Mesenchymal stem cell (in vitro differentiated cells and primary cell): ENCODE data around the gene UVSSA.

Source experiments
- DNase-seq: peaks from one replicate; pipeline ENCODE4 v3.0.0-alpha.2; 2013
- H2AFZ ChIP-seq: one replicate; pipeline ENCODE4 v1.6.1; 2013; ENCODE audit warnings: low read depth, mild to moderate bottlenecking, control low read depth, inconsistent platforms, low read length, moderate library complexity
- H2AK5ac ChIP-seq: 2 replicates; pipeline ENCODE4 v1.6.1; 2013; ENCODE audit warnings: low read length, moderate library complexity, mild to moderate bottlenecking, inconsistent platforms; ENCODE audit not compliant: severe bottlenecking
- H2BK120ac ChIP-seq: one replicate; pipeline ENCODE4 v1.6.1; 2013; ENCODE audit warnings: low read depth, mild to moderate bottlenecking, inconsistent platforms, low read length, moderate library complexity
- H2BK12ac ChIP-seq, 2 experiments: one replicate each; pipeline ENCODE4 v1.6.1; 2013; ENCODE audit warnings: inconsistent platforms in 2 of 2, low read length in 2 of 2, mild to moderate bottlenecking in 2 of 2, moderate library complexity in 2 of 2, control low read depth in 1 of 2
- H2BK15ac ChIP-seq: one replicate; pipeline ENCODE4 v1.6.1; 2013; ENCODE audit warnings: mild to moderate bottlenecking, low read depth, inconsistent platforms; ENCODE audit not compliant: poor library complexity, severe bottlenecking
- H2BK5ac ChIP-seq: 2 replicates; pipeline ENCODE4 v1.6.1; 2013; ENCODE audit warnings: low read depth, mild to moderate bottlenecking, low read length, control low read depth, inconsistent platforms; ENCODE audit not compliant: poor library complexity, severe bottlenecking
- H3K14ac ChIP-seq, 2 experiments: one replicate each; pipeline ENCODE4 v1.6.1; 2013; ENCODE audit warnings: inconsistent platforms in 2 of 2, low read length in 2 of 2, control low read depth in 1 of 2, mild to moderate bottlenecking in 1 of 2, moderate library complexity in 1 of 2
- H3K18ac ChIP-seq, 2 experiments: one replicate each; pipeline ENCODE4 v1.6.1; 2013; ENCODE audit warnings: inconsistent platforms in 2 of 2, low read length in 2 of 2, control low read depth in 1 of 2, low read depth in 1 of 2, mild to moderate bottlenecking in 1 of 2
- H3K23ac ChIP-seq, 2 experiments: one replicate each; pipeline ENCODE4 v1.6.1; 2013; ENCODE audit warnings: inconsistent platforms in 2 of 2, low read length in 2 of 2, mild to moderate bottlenecking in 2 of 2, moderate library complexity in 2 of 2, control low read depth in 1 of 2
- H3K27ac ChIP-seq: 2 replicates; pipeline ENCODE4 v1.5.1; 2013; ENCODE audit warnings: mild to moderate bottlenecking, moderate library complexity, low read length, control low read depth, inconsistent platforms; ENCODE audit not compliant: poor library complexity, severe bottlenecking
- H3K27me3 ChIP-seq, 2 experiments: 2 replicates each; pipeline versions ENCODE4 v1.6.1 to v1.7.0; 2013; ENCODE audit warnings: low read length in 2 of 2, mild to moderate bottlenecking in 2 of 2, moderate library complexity in 2 of 2, control low read depth in 1 of 2, inconsistent platforms in 1 of 2; ENCODE audit not compliant: control insufficient read depth in 1 of 2, insufficient read depth in 1 of 2
- H3K36me3 ChIP-seq, 2 experiments: 2 replicates each; pipeline versions ENCODE4 v1.6.1 to v1.7.0; 2013; ENCODE audit warnings: low read length in 2 of 2, control low read depth in 1 of 2, inconsistent platforms in 1 of 2, low read depth in 1 of 2, mild to moderate bottlenecking in 1 of 2; ENCODE audit not compliant: insufficient read depth in 2 of 2, control insufficient read depth in 1 of 2
- H3K4ac ChIP-seq, 2 experiments: one replicate each; pipeline ENCODE4 v1.6.1; 2013; ENCODE audit warnings: inconsistent platforms in 2 of 2, low read length in 2 of 2, mild to moderate bottlenecking in 2 of 2, moderate library complexity in 2 of 2, control low read depth in 1 of 2, low read depth in 1 of 2
- H3K4me1 ChIP-seq: 2 replicates; pipeline ENCODE4 v1.6.1; 2013; ENCODE audit warnings: low read depth, low read length, control low read depth; ENCODE audit not compliant: control insufficient read depth, insufficient read depth
- H3K4me2 ChIP-seq: 2 replicates; pipeline ENCODE4 v1.6.1; 2013; ENCODE audit warnings: low read length, mild to moderate bottlenecking, inconsistent platforms; ENCODE audit not compliant: poor library complexity, severe bottlenecking
- H3K4me3 ChIP-seq, 2 experiments: 2 replicates each; pipeline versions ENCODE4 v1.5.1 to v1.7.0; 2013; ENCODE audit warnings: low read length in 2 of 2, mild to moderate bottlenecking in 2 of 2, control low read depth in 1 of 2, low read depth in 1 of 2; ENCODE audit not compliant: insufficient read depth in 1 of 2
- H3K79me1 ChIP-seq: replicated peaks from 2 replicates; pipeline ENCODE4 v1.6.1; 2013; ENCODE audit warnings: mild to moderate bottlenecking, control low read depth, low read length, inconsistent platforms; ENCODE audit not compliant: poor library complexity, severe bottlenecking
- H3K9ac ChIP-seq: 2 replicates; pipeline ENCODE4 v1.7.0; 2013; ENCODE audit warnings: mild to moderate bottlenecking, low read length, moderate library complexity
- H3K9me3 ChIP-seq: 2 replicates; pipeline ENCODE4 v1.7.0; 2013; ENCODE audit warnings: mild to moderate bottlenecking, low read length; ENCODE audit not compliant: control insufficient read depth
- H4K8ac ChIP-seq: one replicate; pipeline ENCODE4 v1.6.1; 2013; ENCODE audit warnings: inconsistent platforms, mild to moderate bottlenecking, low read length, moderate library complexity
- H4K91ac ChIP-seq: one replicate; pipeline ENCODE4 v1.6.1; 2013; ENCODE audit warnings: mild to moderate bottlenecking, low read length, inconsistent platforms
- WGBS: methylation state at CpG from one replicate; pipeline ENCODE4 v1.1.7; 2013; ENCODE audit warnings: mixed read lengths; 5-methylcytosine and 5-hydroxymethylcytosine counted together

Gene UVSSA

DNA sequence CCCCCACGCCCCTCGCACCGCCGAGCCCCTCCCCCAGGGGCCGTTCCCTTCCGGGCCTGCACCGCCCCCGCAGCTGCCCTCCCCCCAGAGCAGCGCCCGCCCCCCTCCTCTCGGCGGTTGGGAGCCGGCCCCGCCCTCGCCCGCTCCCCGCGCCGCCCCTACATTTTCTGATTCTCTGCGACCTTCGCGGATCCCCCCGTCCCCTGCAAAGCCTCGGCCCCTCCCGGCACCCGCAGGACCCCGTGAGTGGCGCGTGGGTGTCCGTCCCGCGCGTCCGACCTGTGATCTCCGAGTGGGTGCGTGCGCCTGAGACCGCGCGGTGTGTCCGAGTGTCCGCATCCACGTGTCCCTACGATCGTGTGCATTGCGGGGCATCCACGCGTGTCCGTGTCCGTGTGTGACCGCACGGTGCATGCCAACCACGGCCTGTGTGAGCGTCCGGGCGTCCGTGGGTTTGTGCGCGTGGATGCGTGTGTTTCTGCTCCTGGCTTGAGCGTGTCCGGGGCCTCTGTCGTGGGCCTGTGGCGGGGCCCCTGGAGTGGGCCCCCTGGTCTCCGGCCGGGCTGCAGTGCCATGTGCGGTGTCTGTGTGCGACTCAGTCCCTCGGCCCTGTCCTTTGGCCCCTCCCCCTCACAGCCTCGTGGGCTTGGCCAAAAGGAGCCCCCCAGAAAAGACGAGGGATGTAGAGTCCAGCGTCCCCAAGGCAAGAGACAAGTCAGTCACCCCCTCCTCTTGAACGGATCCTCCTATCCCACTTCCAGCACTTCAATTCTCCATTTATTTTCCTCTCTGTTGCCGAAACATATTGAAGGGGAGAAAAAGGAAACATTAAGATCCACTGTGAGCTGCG, 68.0 kb downstream of the UVSSA start:
- H4K8ac ChIP-seq, result no peak overlapping the region
- no peak overlapping the region for H3K4me2 ChIP-seq
- no peak overlapping the region for H2BK15ac ChIP-seq
- H4K91ac ChIP-seq, result peak overlapping the region; percentile 27
- peaks cover 7% of the 10 kb centered on the region for H3K9me3 ChIP-seq
- H3K4me3 ChIP-seq, result no peak overlapping the region
- H2AK5ac ChIP-seq, result no peak overlapping the region
- peaks cover 0 to 3% of the 10 kb centered on the region in 2 experiments for H3K36me3 ChIP-seq
- H2BK120ac ChIP-seq, result no peak overlapping the region
- no peak overlapping the region for H3K27ac ChIP-seq
- no peak overlapping the region for H3K9ac ChIP-seq
- H3K18ac ChIP-seq, result no peak overlapping the region
- peaks cover 2% of the 10 kb centered on the region for H3K4me1 ChIP-seq
- H2BK12ac ChIP-seq, result no peak overlapping the region
- no peak overlapping the region for H2AFZ ChIP-seq
- WGBS, result 72% methylated on average over 65 of the region's 75 CpGs
- no peaks in the 10 kb centered on the region for H3K79me1 ChIP-seq
- no peak overlapping the region for H3K4ac ChIP-seq
- H3K27me3 ChIP-seq, result peaks cover 51 to 75% of the 10 kb centered on the region in 2 experiments
- H3K14ac ChIP-seq, result no peak overlapping the region
- no peak overlapping the region for H2BK5ac ChIP-seq
- no peak overlapping the region for H3K23ac ChIP-seq
- no peak for DNase-seq

DNA sequence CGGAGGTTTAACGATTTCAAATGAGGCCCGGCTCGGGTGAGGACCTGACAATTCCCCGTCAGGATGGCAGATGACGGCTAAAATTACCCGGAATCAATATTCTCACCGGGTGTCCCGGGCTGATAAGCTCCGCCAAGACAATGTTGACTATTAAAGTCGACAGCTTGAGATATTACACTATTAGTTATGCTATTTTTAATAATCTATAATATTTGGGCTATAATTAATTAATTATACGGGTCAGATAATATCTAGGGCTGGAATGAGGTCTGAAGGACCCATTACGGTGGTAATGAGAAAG, 68.6 kb downstream of the UVSSA start:
- Histone ChIP-seq H4K8ac (no peak overlapping the region), H3K36me3 (peaks cover 0 to 3% of the 10 kb centered on the region in 2 experiments), H3K14ac (no peak overlapping the region), H3K4me3 (no peak overlapping the region), H3K27ac (no peak overlapping the region), H2BK120ac (no peak overlapping the region), H2BK15ac (no peak overlapping the region), H3K23ac (no peak overlapping the region), H3K18ac (no peak overlapping the region), H3K4ac (no peak overlapping the region), H3K27me3 (peaks cover 49 to 70% of the 10 kb centered on the region in 2 experiments), H3K4me2 (no peak overlapping the region), H3K9ac (no peak overlapping the region), H3K79me1 (no peaks in the 10 kb centered on the region), H2AFZ (no peak overlapping the region), H2AK5ac (no peak overlapping the region), H2BK12ac (no peak overlapping the region), H3K4me1 (peaks cover 2% of the 10 kb centered on the region), H2BK5ac (no peak overlapping the region), H3K9me3 (peaks cover 7% of the 10 kb centered on the region), H4K91ac (no peak overlapping the region)
- DNase-seq, result no peak
- 81% methylated on average over 8 of the region's 13 CpGs for WGBS

DNA sequence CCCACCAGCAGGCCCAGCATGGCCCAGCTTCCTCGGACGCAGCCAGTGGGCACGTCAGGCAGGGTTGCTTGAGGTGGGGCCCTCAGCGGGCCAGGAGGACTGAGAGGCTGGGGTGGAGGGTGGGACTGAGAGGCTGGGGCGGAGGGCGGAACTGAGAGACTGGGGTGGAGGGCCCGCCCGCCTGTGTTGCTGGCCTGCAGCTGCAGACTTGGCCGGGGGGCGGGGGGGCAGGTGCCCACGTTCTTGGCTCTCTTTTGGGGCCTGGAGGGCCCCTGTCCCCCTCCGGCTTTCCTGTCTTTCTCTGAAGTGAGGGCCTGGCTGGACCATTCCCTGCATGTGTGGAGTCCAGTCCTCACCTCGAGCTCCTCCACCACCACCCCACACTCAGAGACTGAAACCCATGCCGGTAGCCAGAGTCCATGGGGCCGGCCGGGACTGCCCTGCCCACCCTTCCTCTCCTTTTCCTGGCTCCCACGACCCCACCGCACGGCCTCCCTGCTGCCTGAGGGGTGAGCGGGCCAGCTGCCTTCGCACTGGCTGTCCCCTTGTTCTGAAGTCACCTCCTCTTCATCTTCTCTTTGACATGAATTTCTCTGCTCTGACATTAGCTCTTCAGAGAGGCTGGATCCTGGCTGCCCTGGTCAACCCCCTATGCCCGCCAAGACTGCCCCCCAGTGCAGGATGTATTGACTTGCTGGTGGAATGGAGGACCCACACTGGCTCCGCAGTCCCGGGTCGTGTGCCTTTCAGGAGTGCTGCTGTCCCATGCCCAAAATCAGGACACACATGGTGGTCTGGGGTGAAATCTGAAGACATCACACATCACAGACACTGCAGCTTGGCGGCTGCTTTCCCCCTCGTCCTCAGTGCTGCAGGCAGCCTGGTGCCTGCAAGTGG, 69.3 kb downstream of the UVSSA start:
- H3K4me2 ChIP-seq, result no peak overlapping the region
- peak overlapping the region; percentile 39 for H4K91ac ChIP-seq
- no peak overlapping the region for H3K14ac ChIP-seq
- DNase-seq, result no peak
- H2AFZ ChIP-seq, result no peak overlapping the region
- H2BK120ac ChIP-seq, result no peak overlapping the region
- H3K27ac ChIP-seq, result no peak overlapping the region
- H3K9me3 ChIP-seq, result peaks cover 7% of the 10 kb centered on the region
- WGBS, result 77% methylated on average over 27 of the region's 27 CpGs
- H3K4me3 ChIP-seq, result no peak overlapping the region
- H3K36me3 ChIP-seq, result peaks cover 0 to 3% of the 10 kb centered on the region in 2 experiments
- peaks cover 42 to 69% of the 10 kb centered on the region in 2 experiments for H3K27me3 ChIP-seq
- H3K4me1 ChIP-seq, result peaks cover 2% of the 10 kb centered on the region
- no peak overlapping the region for H4K8ac ChIP-seq
- H2BK12ac ChIP-seq, result no peak overlapping the region
- H3K18ac ChIP-seq, result no peak overlapping the region
- H2AK5ac ChIP-seq, result no peak overlapping the region
- H3K4ac ChIP-seq, result no peak overlapping the region
- no peaks in the 10 kb centered on the region for H3K79me1 ChIP-seq
- H3K23ac ChIP-seq, result no peak overlapping the region
- H3K9ac ChIP-seq, result no peak overlapping the region
- H2BK5ac ChIP-seq, result no peak overlapping the region
- H2BK15ac ChIP-seq, result no peak overlapping the region

DNA sequence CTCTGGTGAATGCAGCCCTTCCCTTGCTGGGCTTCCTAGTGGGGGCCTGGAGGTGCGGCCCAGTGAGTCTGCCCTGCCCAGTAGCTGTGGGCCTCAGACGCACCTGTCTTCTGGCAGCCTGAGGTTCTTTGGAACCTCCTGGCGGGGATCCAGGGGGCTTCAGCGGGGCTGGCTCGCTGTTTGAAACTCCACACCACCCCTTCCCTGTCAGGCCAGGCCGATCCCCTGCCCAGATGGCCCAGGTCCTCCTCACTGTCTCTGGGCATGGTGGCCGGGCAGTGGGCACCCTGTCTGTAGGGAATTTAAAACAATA, 69.9 kb downstream of the UVSSA start:
- Histone ChIP-seq H3K9ac (no peak overlapping the region), H3K4me2 (no peak overlapping the region), H2BK12ac (no peak overlapping the region), H3K14ac (no peak overlapping the region), H3K9me3 (peaks cover 7% of the 10 kb centered on the region), H3K4me1 (peaks cover 2% of the 10 kb centered on the region), H3K4me3 (no peak overlapping the region), H3K27ac (no peak overlapping the region), H4K8ac (no peak overlapping the region), H3K79me1 (no peaks in the 10 kb centered on the region), H2AFZ (no peak overlapping the region), H2AK5ac (no peak overlapping the region), H3K4ac (no peak overlapping the region), H3K36me3 (peaks cover 0 to 3% of the 10 kb centered on the region in 2 experiments), H3K27me3 (peaks cover 36 to 68% of the 10 kb centered on the region in 2 experiments), H3K18ac (no peak overlapping the region), H2BK5ac (no peak overlapping the region), H4K91ac (no peak overlapping the region), H2BK120ac (no peak overlapping the region), H3K23ac (no peak overlapping the region), H2BK15ac (no peak overlapping the region)
- DNase-seq, result no peak
- WGBS, result 75% methylated on average over 6 of the region's 7 CpGs
